H9 (cell line): ENCODE results near the gene MCEMP1. TPM values are rescaled to one million over a fixed set of nuclear protein-coding genes. Genes with fewer than 3 reads are reported as not detected.

Experiments used
- DNase-seq: peaks from one replicate; pipeline ENCODE4 v3.0.0-alpha.2; 2017
- H2AFZ ChIP-seq: one replicate; pipeline ENCODE4 v1.6.1; 2013; ENCODE audit warnings: mild to moderate bottlenecking, low read length, control low read depth, moderate library complexity
- H2AK5ac ChIP-seq: 2 replicates; pipeline ENCODE4 v1.6.1; 2013; ENCODE audit warnings: low read length, control low read depth, mixed read lengths; ENCODE audit not compliant: insufficient read length
- H2BK120ac ChIP-seq: one replicate; pipeline ENCODE4 v1.6.1; 2013; ENCODE audit warnings: low read depth, mild to moderate bottlenecking, low read length, control low read depth, inconsistent platforms; ENCODE audit not compliant: poor library complexity, severe bottlenecking
- H2BK12ac ChIP-seq: 2 replicates; pipeline ENCODE4 v1.6.1; 2013; ENCODE audit warnings: low read length, control low read depth, mixed read lengths, low read depth; ENCODE audit not compliant: insufficient read length
- H2BK15ac ChIP-seq: 2 replicates; pipeline ENCODE4 v1.6.1; 2013; ENCODE audit warnings: low read depth, low read length, control low read depth
- H2BK20ac ChIP-seq: one replicate; pipeline ENCODE4 v1.6.1; 2013; ENCODE audit warnings: low read depth, mild to moderate bottlenecking, low read length, control low read depth, inconsistent platforms; ENCODE audit not compliant: poor library complexity, severe bottlenecking
- H2BK5ac ChIP-seq: 2 replicates; pipeline ENCODE4 v1.6.1; 2013; ENCODE audit warnings: low read length, control low read depth, mixed read lengths; ENCODE audit not compliant: insufficient read length
- H3K14ac ChIP-seq: 2 replicates; pipeline ENCODE4 v1.6.1; 2013; ENCODE audit warnings: low read length, control low read depth; ENCODE audit not compliant: insufficient read depth
- H3K18ac ChIP-seq: 2 replicates; pipeline ENCODE4 v1.6.1; 2013; ENCODE audit warnings: low read depth, mild to moderate bottlenecking, mixed read lengths, low read length, control low read depth; ENCODE audit not compliant: insufficient read length
- H3K23ac ChIP-seq: 2 replicates; pipeline ENCODE4 v1.6.1; 2013; ENCODE audit warnings: low read length, control low read depth, mixed read lengths, low read depth; ENCODE audit not compliant: insufficient read length
- H3K23me2 ChIP-seq: 2 replicates; pipeline ENCODE4 v1.6.1; 2013; ENCODE audit warnings: low read depth, mild to moderate bottlenecking, mixed read lengths, low read length, control low read depth; ENCODE audit not compliant: insufficient read length, poor library complexity, severe bottlenecking
- H3K27ac ChIP-seq: 2 replicates; pipeline ENCODE4 v1.5.1; 2013; ENCODE audit warnings: low read length, control low read depth, mixed read lengths, low read depth; ENCODE audit not compliant: insufficient read length
- H3K27me3 ChIP-seq: 2 replicates; pipeline ENCODE4 v1.6.1; 2013; ENCODE audit warnings: low read length, control low read depth, inconsistent platforms; ENCODE audit not compliant: insufficient read depth
- H3K4ac ChIP-seq: 2 replicates; pipeline ENCODE4 v1.6.1; 2013; ENCODE audit warnings: low read depth, mild to moderate bottlenecking, control low read depth, inconsistent platforms, low read length, moderate library complexity
- H3K4me1 ChIP-seq: 2 replicates; pipeline ENCODE4 v1.6.1; 2013; ENCODE audit warnings: low read length, control low read depth, inconsistent platforms; ENCODE audit not compliant: insufficient read depth
- H3K4me2 ChIP-seq: 2 replicates; pipeline ENCODE4 v1.6.1; 2013; ENCODE audit warnings: low read length, control low read depth, mixed read lengths; ENCODE audit not compliant: insufficient read length, insufficient read depth
- H3K56ac ChIP-seq: 2 replicates; pipeline ENCODE4 v1.6.1; 2013; ENCODE audit warnings: low read depth, mild to moderate bottlenecking, mixed read lengths, low read length, control low read depth; ENCODE audit not compliant: insufficient read length
- H3K79me1 ChIP-seq: 2 replicates; pipeline ENCODE4 v1.6.1; 2013; ENCODE audit warnings: low read depth, mild to moderate bottlenecking, moderate library complexity, low read length, control low read depth, inconsistent platforms; ENCODE audit not compliant: insufficient read depth, poor library complexity, severe bottlenecking
- H3K79me2 ChIP-seq: 2 replicates; pipeline ENCODE4 v1.6.1; 2013; ENCODE audit warnings: low read length, control low read depth, inconsistent platforms; ENCODE audit not compliant: insufficient read depth
- H3K9ac ChIP-seq: 2 replicates; pipeline ENCODE4 v1.6.1; 2013; ENCODE audit warnings: low read length, control low read depth, mixed read lengths; ENCODE audit not compliant: insufficient read length; ENCODE audit errors: extremely low read depth
- H3K9me3 ChIP-seq: one replicate; pipeline ENCODE4 v1.6.1; 2013; ENCODE audit warnings: low read depth, low read length, inconsistent platforms; ENCODE audit not compliant: control insufficient read depth
- H3T11ph ChIP-seq: one replicate; pipeline ENCODE4 v1.6.1; 2013; ENCODE audit warnings: mild to moderate bottlenecking, low read length, control low read depth, inconsistent platforms
- H4K20me1 ChIP-seq: one replicate; pipeline ENCODE4 v1.6.1; 2013; ENCODE audit not compliant: control insufficient read depth, insufficient read length, insufficient read depth
- H4K5ac ChIP-seq: 2 replicates; pipeline ENCODE4 v1.6.1; 2013; ENCODE audit warnings: low read depth, mild to moderate bottlenecking, mixed read lengths, low read length, control low read depth; ENCODE audit not compliant: insufficient read length
- H4K8ac ChIP-seq: replicated peaks from 2 replicates; pipeline ENCODE4 v1.6.1; 2013; ENCODE audit warnings: low read length, control low read depth, mixed read lengths, low read depth; ENCODE audit not compliant: insufficient read length
- H4K91ac ChIP-seq: 2 replicates; pipeline ENCODE4 v1.6.1; 2013; ENCODE audit warnings: low read depth, mild to moderate bottlenecking, moderate library complexity, mixed read lengths, low read length, control low read depth; ENCODE audit not compliant: insufficient read length
- H3K27ac Mint-ChIP-seq, 3 experiments: 2 replicates in 2 of 3; 3 replicates in 1 of 3; pipeline ENCODE4 v1.8.0; 2020 to 2021; ENCODE audit warnings: mixed read lengths in 3 of 3, mild to moderate bottlenecking in 1 of 3, moderate library complexity in 1 of 3
- H3K27me3 Mint-ChIP-seq: 2 replicates; pipeline ENCODE4 v1.8.0; 2021; ENCODE audit warnings: low read depth, mild to moderate bottlenecking, moderate library complexity, mixed read lengths
- H3K36me3 Mint-ChIP-seq, 3 experiments: 2 replicates in 2 of 3; 3 replicates in 1 of 3; pipeline ENCODE4 v1.8.0; 2020 to 2021; ENCODE audit warnings: low read depth in 3 of 3, mixed read lengths in 3 of 3; ENCODE audit not compliant: insufficient read depth in 1 of 3
- H3K4me1 Mint-ChIP-seq, 2 experiments: 2 replicates each; pipeline ENCODE4 v1.8.0; 2020; ENCODE audit warnings: mixed read lengths in 2 of 2
- H3K4me3 Mint-ChIP-seq, 2 experiments: 2 replicates in 1 of 2; 3 replicates in 1 of 2; pipeline ENCODE4 v1.8.0; 2020 to 2021; ENCODE audit warnings: mild to moderate bottlenecking in 2 of 2, mixed read lengths in 2 of 2, moderate library complexity in 1 of 2
- H3K9me3 Mint-ChIP-seq, 2 experiments: 2 replicates in 1 of 2; 3 replicates in 1 of 2; pipeline ENCODE4 v1.8.0; 2020; ENCODE audit warnings: mild to moderate bottlenecking in 2 of 2, mixed read lengths in 2 of 2, moderate library complexity in 1 of 2
- WGBS: extraction: QIAGEN DNeasy Blood & Tissue Kit; methylation state at CpG from one replicate; pipeline ENCODE4 v1.1.7; 2013; ENCODE audit warnings: missing lambda C conversion rate, low lambda C conversion rate, mixed read lengths; ENCODE audit not compliant: insufficient read length; ENCODE audit errors: extremely low coverage; 5-methylcytosine and 5-hydroxymethylcytosine counted together
- total RNA-seq: library from RNA; stranded (reverse); gene quantifications from 2 replicates; pipeline ENCODE4 v1.2.1, GENCODE V29; 2021
- TF ChIP-seq, protein P1 (sequence below): fragments of 200-600 bp; sonication (generic); conservative IDR thresholded peaks from 3 replicates; pipeline ENCODE4 v1.8.0; 2021; ENCODE audit warnings: antibody characterized with exemption, mild to moderate bottlenecking

The MCEMP1 gene
- total RNA-seq, 1 experiment from 2014 or later, result not detected

DNA sequence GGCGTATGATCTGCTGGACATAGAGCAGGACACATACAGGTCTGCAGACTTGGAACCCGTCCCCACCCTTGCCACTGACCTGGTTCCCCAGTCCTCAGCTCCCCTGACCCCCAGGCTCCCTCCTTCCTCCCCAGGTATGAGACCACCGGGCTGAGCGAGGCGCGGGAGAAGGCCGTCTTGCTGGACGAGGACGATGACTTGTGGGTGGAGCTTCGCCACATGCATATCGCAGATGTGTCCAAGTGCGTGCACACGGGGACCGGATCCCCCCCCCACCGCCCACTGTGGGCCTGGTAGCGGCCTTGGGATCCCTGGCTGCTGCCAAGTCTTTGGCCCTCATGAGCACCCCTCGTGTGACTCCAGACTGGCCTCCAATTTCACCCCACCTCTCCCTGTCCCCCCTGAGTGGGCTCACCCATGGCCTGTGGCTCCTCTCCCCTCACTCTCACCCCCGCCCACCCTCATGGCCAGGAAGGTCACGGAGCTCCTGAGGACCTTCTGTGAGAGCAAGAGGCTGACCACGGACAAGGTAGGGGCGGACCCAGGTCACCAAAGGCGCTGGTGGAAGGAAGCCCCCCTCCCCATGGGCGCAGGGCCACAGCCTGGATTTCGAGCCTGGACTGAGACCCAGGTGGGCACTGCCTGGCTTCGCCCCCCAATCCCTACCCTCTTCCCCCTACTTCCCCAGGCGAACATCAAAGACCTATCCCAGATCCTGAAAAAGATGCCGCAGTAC, 34.4 kb upstream of the MCEMP1 start:
- no peak overlapping the region for H3K27ac Mint-ChIP-seq
- no peak overlapping the region for H3T11ph ChIP-seq
- no peak overlapping the region for H2BK5ac ChIP-seq
- no peaks in the 10 kb centered on the region for H3K79me2 ChIP-seq
- WGBS, result no CpG with 5 or more reads among the region's 27 CpGs
- H3K4me2 ChIP-seq, result no peak overlapping the region
- no peak overlapping the region for H2BK120ac ChIP-seq
- no peak overlapping the region for H3K14ac ChIP-seq
- TF ChIP-seq, protein P1, sequence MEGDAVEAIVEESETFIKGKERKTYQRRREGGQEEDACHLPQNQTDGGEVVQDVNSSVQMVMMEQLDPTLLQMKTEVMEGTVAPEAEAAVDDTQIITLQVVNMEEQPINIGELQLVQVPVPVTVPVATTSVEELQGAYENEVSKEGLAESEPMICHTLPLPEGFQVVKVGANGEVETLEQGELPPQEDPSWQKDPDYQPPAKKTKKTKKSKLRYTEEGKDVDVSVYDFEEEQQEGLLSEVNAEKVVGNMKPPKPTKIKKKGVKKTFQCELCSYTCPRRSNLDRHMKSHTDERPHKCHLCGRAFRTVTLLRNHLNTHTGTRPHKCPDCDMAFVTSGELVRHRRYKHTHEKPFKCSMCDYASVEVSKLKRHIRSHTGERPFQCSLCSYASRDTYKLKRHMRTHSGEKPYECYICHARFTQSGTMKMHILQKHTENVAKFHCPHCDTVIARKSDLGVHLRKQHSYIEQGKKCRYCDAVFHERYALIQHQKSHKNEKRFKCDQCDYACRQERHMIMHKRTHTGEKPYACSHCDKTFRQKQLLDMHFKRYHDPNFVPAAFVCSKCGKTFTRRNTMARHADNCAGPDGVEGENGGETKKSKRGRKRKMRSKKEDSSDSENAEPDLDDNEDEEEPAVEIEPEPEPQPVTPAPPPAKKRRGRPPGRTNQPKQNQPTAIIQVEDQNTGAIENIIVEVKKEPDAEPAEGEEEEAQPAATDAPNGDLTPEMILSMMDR, result no peak
- H3K4me1 Mint-ChIP-seq, result peaks cover 0 to 11% of the 10 kb centered on the region in 2 experiments; a peak in 2 of 4 replicates
- no peak overlapping the region for H3K23ac ChIP-seq
- no peak overlapping the region for H4K91ac ChIP-seq
- no peaks in the 10 kb centered on the region for H3K79me1 ChIP-seq
- no peak overlapping the region for H2BK12ac ChIP-seq
- no peaks in the 10 kb centered on the region for H3K23me2 ChIP-seq
- peaks cover 9 to 26% (median 17%) of the 10 kb centered on the region in 3 experiments for H3K36me3 Mint-ChIP-seq
- no peak overlapping the region for H3K56ac ChIP-seq
- no peaks in the 10 kb centered on the region for H3K9me3 ChIP-seq
- H3K27me3 Mint-ChIP-seq, result no peaks in the 10 kb centered on the region
- no peaks in the 10 kb centered on the region for H3K27me3 ChIP-seq
- H3K27ac ChIP-seq, result no peak overlapping the region
- no peak overlapping the region for H3K4me3 Mint-ChIP-seq
- H4K5ac ChIP-seq, result no peak overlapping the region
- no peak overlapping the region for H2AK5ac ChIP-seq
- no peaks in the 10 kb centered on the region for H3K4me1 ChIP-seq
- no peak for DNase-seq
- no peaks in the 10 kb centered on the region; a peak in 1 of 5 replicates for H3K9me3 Mint-ChIP-seq
- H2AFZ ChIP-seq, result no peak overlapping the region
- H4K8ac ChIP-seq, result no peak overlapping the region
- H2BK15ac ChIP-seq, result no peak overlapping the region
- no peak overlapping the region for H3K9ac ChIP-seq
- no peak overlapping the region for H3K18ac ChIP-seq
- no peaks in the 10 kb centered on the region for H4K20me1 ChIP-seq
- no peak overlapping the region for H2BK20ac ChIP-seq
- H3K4ac ChIP-seq, result no peak overlapping the region
